NCI-H510A (cell line): ENCODE data around the gene FAM50A.
"Not testable (repeated sequence)": the region's sequence is repeated elsewhere in the genome, so short reads cannot be mapped to it uniquely, and the experiment has no call there.

Source experiments
- DNase-seq: peaks from one replicate; lab custom pipeline; 2025; lab: John Stamatoyannopoulos, UW

Gene FAM50A

GRCh38 chrX:154484255-154485149 is 40.6 kb downstream of the FAM50A start:
- no peak for DNase-seq

DNA sequence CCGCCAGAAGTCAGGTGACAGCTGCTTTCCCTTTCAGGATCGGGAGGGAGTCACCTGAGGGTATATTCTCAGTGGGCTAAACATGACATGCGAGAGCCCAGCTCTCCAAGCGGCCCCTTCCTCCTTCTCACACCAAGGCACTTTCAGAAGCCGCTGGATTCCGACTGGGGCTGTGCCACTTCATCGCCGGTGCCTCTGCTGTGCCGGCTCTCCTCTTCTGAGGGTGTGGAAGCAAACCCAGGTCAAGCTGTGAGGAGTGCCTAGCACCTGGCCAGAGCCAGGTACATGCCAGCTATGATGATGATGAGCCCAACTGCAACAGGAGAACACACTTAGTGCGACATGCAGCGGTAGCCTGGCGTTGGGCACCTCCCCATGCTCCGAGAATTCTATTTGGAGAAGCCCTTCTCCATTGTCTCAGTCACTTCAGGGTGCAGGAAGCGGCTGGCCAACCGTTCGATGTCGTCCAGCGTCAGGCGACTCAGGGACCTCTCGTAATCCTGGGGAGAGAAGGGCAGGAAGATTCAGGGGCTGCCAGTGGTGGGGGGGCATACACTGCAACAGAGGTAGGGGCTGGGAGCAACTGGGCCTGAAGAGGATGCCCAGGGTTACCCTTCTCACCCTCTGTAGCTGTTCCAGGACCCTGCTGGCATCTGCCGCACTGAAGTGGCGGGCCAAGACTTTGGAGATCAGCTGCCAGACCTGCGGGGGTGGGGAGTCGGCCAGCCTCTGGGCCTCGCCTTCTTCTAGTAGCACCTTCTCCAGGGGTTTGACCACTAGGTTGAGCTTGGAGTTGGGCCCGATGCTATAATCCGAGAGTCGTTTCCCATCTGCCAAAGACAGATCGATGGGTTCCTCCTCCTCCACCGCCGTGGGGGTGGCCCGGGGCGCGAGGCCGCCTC is 41.5 kb downstream of the FAM50A start:
- no peak for DNase-seq

- DNase-seq = no peak
These were observed 42.1 kb downstream of the FAM50A start for GRCh38 chrX:154486052-154486395.

GRCh38 chrX:154486396-154487207 is 42.7 kb downstream of the FAM50A start, which contains the start of gene UBL4A:
Gene UBL4A, minus strand, starts transcription at chrX:154486615. Its CDS starts 31 bp downstream, at chrX:154486584.
- peak; percentile 35 for DNase-seq

DNA sequence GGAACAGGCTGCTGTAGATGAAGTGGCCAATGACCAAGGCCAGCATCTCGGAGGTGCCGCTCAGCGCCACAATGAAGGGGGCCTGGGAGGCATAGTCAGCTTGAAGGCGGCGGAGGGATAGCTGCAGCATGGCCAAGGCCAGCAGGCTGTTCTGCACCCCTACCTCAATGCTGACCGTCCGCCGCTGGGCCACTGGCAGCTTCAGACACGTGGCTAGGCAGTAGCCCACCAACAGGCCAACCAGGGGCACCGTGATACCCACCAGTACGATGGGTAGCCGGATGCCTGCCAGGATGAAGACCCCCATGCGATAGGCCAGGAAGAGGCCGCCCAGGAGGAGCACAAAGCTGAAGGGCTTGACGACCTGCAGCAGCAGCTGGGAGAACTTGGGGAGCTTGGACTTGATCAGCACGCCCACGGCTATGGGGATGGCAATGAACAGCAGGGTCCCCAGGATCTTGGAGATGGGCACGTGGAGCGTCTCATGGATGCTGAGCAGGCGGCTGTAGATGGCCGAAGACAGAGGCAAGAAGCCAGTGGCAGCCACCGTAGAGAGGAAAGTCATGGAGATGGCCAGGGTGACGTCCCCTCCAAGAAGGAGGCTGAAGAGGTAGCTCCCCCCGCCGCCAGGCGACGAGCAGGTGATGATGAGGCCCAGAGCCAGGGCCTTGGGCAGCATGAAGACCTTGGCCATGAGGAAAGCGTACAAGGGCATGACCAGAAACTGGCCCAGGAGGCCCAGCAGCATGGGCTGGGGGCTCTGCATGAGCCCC is 43.8 kb downstream of the FAM50A start:
- no peak for DNase-seq

DNA sequence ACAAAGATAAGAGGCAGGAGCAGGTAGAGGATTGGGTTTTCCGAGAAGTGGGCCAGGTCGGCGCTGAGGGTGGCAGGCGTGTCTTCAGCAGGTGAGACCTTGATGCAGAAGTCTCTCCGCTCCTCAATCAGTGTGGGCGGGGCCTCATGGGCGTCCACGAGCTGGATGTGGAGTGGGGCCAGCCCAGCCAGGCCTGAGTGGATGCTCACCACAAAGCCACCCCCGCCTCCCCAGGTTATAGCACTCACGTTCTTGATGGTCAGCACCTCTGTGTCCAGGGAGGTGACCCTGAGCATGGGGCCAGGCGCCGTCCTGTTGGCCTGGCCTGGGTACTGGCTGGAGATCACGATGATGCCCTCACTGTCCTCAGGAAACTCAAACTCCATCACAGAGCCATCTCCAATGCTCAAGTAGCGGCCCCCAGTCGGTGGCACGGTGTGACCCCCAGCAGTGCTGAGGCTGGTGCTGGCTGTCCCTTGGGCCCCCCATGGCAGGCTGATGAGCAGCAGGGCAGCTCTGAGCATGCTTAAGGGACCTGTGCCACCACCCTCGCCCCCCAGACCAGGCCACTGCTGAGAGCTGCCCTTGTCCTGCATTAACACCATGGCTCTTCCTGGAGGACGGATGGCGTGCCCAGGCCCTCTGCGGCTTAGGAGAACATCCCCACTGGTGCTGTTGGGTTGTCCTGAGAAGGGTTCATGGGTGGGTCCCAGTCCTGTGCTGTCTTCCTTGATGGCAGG is 44.6 kb downstream of the FAM50A start:
- DNase-seq = no peak

- no peak for DNase-seq
These were observed 45.2 kb downstream of the FAM50A start for GRCh38 chrX:154489182-154489581.

- DNase-seq = no peak
These were observed 46.1 kb downstream of the FAM50A start for GRCh38 chrX:154490021-154490413.

DNA sequence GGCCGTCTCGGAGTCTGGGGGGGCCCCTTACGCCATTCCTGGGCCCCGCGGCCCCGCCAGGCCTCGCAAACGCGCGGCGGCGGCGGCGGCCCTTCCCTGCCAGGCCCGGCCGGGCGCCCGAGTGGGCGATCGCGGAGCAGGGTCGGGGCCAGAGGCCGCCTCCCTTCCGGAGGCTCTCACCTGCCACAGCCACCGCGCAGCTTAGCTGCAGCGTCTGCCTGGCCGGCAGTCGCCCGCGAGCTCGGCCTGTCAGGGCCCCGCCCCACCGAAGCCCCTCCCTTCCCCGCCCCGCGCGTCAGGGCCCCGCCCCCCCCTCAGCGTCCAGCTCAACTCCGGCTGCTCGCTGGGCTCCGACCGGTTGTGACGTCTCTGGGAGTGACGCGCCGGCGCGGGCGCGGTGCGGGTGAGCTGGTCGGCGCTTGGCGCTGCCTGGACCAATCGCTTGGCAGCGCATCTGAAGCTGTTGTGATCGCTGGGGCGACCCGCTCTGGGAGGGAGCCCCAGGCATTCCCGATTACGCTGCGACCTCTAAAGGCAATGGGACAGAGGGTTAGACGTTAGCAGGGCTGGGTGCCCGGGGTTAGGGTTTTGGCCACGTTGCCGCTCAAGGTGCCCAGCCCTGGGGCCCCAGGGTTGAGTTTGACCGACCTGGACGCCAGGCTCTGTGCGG is 46.6 kb downstream of the FAM50A start, which contains the start of gene SLC10A3:
TSS of gene SLC10A3 (minus strand) at position 216 of the 670 bp plus-strand sequence. CDS start 1,689 bp downstream, outside the sequence.
- DNase-seq = peak; percentile 81

GRCh38 chrX:154494715-154495114 is 50.8 kb downstream of the FAM50A start:
- no peak for DNase-seq

DNA sequence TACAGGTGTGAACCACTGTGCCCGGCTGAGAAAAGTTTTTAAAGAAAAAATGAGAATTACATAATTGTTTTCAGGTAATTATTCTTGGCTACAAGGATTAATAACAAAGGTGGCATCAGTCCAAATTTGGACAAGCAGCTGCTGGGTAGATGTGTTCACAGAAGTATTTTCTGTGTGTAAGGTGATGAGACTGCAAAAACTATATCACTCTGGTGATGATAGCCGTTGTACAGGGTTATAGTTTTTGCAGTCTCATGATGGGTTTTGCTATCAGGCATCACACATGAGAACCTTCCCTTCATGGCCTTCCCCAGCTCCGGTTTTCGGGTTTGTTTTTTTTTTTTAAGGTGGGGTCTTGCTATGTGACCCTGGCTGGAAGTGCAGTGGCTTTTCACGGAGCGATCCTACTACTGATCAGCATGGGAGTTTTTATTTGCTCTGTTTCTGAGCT is 51.6 kb downstream of the FAM50A start:
- no peak for DNase-seq

GRCh38 chrX:154496591-154497137 is 52.7 kb downstream of the FAM50A start:
- not testable (repeated sequence) for DNase-seq
